Gastroesophageal sphincter (tissue), 4 donors: ENCODE data around the gene ADAMTS4. TPM values are rescaled to one million over a fixed set of nuclear protein-coding genes. Genes with fewer than 3 reads are reported as not detected.

Source experiments
- ATAC-seq: fragments of 150-250 bp; one replicate; pipeline ENCODE4 v1.9.1; 2016; ENCODE audit warnings: mild to moderate bottlenecking, moderate library complexity
- H3K27ac ChIP-seq, 4 donors: fragments of 200-600 bp; sonication (generic) in 3 of 4; 1 replicate in 3 of 4; 2 replicates in 1 of 4; pipeline ENCODE4 v1.5.1; 2016 to 2019
- H3K27me3 ChIP-seq: fragments of 200-600 bp; sonication (generic); one replicate; pipeline ENCODE4 v1.5.1; 2019
- H3K36me3 ChIP-seq, 2 donors: fragments of 200-600 bp; sonication (generic); one replicate each; pipeline ENCODE4 v1.5.1; 2019; ENCODE audit warnings: control low read depth in 1 of 2
- H3K4me1 ChIP-seq, 3 donors: fragments of 200-600 bp; sonication (generic); 1 replicate in 2 of 3; 2 replicates in 1 of 3; pipeline ENCODE4 v1.5.1; 2016 to 2019; ENCODE audit warnings: control low read depth in 2 of 3
- H3K4me3 ChIP-seq, 2 donors: fragments of 200-600 bp; sonication (generic); one replicate each; pipeline ENCODE4 v1.5.1; 2019; ENCODE audit warnings: mild to moderate bottlenecking in 1 of 2, moderate library complexity in 1 of 2
- H3K9me3 ChIP-seq, 3 donors: fragments of 200-600 bp; sonication (generic); one replicate each; pipeline ENCODE4 v1.5.1; 2017 to 2019; ENCODE audit warnings: control low read depth in 2 of 3
- EP300 ChIP-seq: sonication (generic); formaldehyde crosslinking; IDR thresholded peaks from one replicate; pipeline ENCODE4 v1.6.1; 2017; ENCODE audit warnings: antibody characterized with exemption, mild to moderate bottlenecking
- POLR2A ChIP-seq, 2 donors: fragments of 450-650 bp; IDR thresholded peaks; one replicate each; pipeline ENCODE4 v1.6.1; 2017; ENCODE audit warnings: antibody characterized with exemption in 2 of 2, mild to moderate bottlenecking in 2 of 2, moderate library complexity in 1 of 2
- POLR2AphosphoS5 ChIP-seq: sonication (generic); formaldehyde crosslinking; IDR thresholded peaks from one replicate; pipeline ENCODE4 v1.6.1; 2017; ENCODE audit warnings: antibody characterized with exemption
- WGBS, 2 donors: methylation state at CpG; one replicate each; pipeline ENCODE4 v1.1.5; 2018; ENCODE audit warnings: low coverage in 1 of 2; 5-methylcytosine and 5-hydroxymethylcytosine counted together
- total RNA-seq, 4 donors: library from RNA; depleted of rRNA; stranded (reverse); fragments of >200 nt; gene quantifications; one replicate each; pipeline ENCODE4 v1.1.0, GENCODE V29; 2016
- TF ChIP-seq, protein P1 (sequence below), 4 experiments: fragments of 200-600 bp in 2 of 4; fragments of 450-650 bp in 2 of 4; sonication (generic) in 1 of 4; IDR thresholded peaks; one replicate each; pipeline ENCODE4 v1.5.1; 2017 to 2019; ENCODE audit warnings: antibody characterized with exemption in 4 of 4, mild to moderate bottlenecking in 2 of 4, moderate library complexity in 2 of 4

Gene ADAMTS4
- total RNA-seq, 4 donors from 2014 or later, result 3.7 to 60.6 (median 6.7) TPM

DNA sequence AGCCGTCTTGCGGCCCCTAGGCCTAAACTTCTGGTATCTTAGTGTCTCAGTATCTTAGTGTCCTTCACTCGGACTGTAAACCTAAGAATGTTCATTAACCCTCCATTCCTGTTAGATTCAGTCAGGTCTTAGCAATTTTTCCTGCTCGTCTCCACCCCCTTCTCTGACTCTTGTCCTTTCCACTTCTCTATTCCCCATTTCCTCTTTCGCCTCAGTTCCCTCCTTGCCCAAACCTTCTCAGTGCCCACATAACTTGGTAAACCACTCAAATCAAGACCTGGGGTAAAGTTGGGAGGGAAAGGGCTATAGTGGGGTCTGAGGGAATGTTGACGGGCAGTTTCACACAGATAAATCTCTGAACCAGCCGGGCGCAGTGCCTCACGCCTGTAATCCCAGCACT lies 15.5 kb upstream of the ADAMTS4 start:
- ATAC-seq, result no peak
- H3K27me3 ChIP-seq, result no peaks in the 10 kb centered on the region
- WGBS, 2 donors, result 87 to 94% methylated on average over 8 of the region's 9 CpGs
- no peak overlapping the region for H3K4me3 ChIP-seq
- H3K36me3 ChIP-seq, result peaks cover 9 to 63% of the 10 kb centered on the region in 2 donors
- peaks cover 0 to 15% (median 0%) of the 10 kb centered on the region in 3 donors for H3K4me1 ChIP-seq
- H3K27ac ChIP-seq, result peak overlapping the region in 3 of 4 donors; percentile 45 to 69 (median 50)
- TF ChIP-seq, protein P1, sequence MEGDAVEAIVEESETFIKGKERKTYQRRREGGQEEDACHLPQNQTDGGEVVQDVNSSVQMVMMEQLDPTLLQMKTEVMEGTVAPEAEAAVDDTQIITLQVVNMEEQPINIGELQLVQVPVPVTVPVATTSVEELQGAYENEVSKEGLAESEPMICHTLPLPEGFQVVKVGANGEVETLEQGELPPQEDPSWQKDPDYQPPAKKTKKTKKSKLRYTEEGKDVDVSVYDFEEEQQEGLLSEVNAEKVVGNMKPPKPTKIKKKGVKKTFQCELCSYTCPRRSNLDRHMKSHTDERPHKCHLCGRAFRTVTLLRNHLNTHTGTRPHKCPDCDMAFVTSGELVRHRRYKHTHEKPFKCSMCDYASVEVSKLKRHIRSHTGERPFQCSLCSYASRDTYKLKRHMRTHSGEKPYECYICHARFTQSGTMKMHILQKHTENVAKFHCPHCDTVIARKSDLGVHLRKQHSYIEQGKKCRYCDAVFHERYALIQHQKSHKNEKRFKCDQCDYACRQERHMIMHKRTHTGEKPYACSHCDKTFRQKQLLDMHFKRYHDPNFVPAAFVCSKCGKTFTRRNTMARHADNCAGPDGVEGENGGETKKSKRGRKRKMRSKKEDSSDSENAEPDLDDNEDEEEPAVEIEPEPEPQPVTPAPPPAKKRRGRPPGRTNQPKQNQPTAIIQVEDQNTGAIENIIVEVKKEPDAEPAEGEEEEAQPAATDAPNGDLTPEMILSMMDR (IDR thresholded peaks at IDR 0.05), result no peak
- TF ChIP-seq POLR2AphosphoS5, result no peak
- no peak for TF ChIP-seq POLR2A (IDR thresholded peaks at IDR 0.05)
- no peaks in the 10 kb centered on the region for H3K9me3 ChIP-seq

DNA sequence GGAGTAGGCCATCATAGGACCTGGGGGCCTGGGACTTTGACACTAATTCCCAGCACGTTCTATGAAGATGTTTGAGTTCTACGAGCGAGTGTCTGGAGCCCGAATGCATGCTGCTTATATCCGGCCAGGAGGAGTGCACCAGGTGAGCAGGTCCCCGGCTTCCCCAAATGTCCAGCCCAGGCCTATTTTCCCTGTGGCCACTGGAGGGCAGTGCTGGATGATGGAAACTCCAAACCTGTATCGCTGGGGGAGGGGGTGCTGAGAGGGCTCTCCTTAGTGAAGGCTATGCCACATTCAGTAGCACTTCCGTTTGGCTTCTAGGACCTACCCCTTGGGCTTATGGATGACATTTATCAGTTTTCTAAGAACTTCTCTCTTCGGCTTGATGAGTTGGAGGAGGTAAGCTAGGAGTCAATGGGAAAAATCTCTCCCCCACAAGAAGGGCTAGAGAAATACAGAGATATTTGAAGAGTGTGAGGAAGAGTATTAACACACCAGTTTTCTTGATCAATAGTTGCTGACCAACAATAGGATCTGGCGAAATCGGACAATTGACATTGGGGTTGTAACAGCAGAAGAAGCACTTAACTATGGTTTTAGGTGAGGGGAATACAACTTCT lies 11.0 kb upstream of the ADAMTS4 start:
- ATAC-seq, result peak; percentile 56
- no peaks in the 10 kb centered on the region for H3K9me3 ChIP-seq
- peaks cover 9 to 94% of the 10 kb centered on the region in 2 donors for H3K36me3 ChIP-seq
- WGBS, 2 donors, result 31 to 34% methylated on average over 5 to 6 of the region's 11 CpGs
- peaks cover 0 to 59% (median 10%) of the 10 kb centered on the region in 3 donors for H3K4me1 ChIP-seq
- H3K27me3 ChIP-seq, result no peaks in the 10 kb centered on the region
- no peak overlapping the region for H3K4me3 ChIP-seq
- H3K27ac ChIP-seq, result peak overlapping the region in 2 of 4 donors; percentile 15 to 96
- no peak for TF ChIP-seq EP300
- TF ChIP-seq, protein P1 (IDR thresholded peaks at IDR 0.05), result peak; percentile 80 to 89 (median 85)

DNA sequence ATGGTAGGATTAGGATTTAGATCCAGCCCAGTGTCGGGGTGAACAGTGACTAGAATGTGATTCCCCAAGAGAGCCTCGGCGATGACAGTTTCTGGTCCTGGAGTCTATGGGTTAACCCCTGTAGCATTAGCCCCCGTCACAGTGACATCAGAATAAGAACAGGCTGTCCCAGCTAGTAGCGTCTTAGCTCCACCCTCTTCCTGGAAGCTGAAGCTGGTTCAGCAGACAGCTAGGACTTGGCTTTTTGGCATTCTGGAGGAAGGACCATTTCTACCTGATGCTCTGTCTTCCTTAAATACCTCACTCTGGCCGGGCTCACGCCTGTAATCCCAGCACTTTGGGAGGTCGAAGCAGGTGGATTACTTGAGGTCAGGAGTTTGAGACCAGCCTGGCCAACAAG lies 8.3 kb upstream of the ADAMTS4 start:
- Histone ChIP-seq H3K27me3 (no peaks in the 10 kb centered on the region), H3K4me3 (no peak overlapping the region), H3K36me3 (peaks cover 0 to 81% of the 10 kb centered on the region in 2 donors), H3K27ac (peak overlapping the region; percentile 34 to 96 (median 82)), H3K4me1 (peaks cover 0 to 83% (median 17%) of the 10 kb centered on the region in 3 donors), H3K9me3 (no peaks in the 10 kb centered on the region)
- 49% methylated on average over 6 of the region's 8 CpGs; no CpG with 5 or more reads in 1 of the 2 donors for WGBS, 2 donors
- peak; percentile 88 for ATAC-seq
- TF ChIP-seq, protein P1 (IDR thresholded peaks at IDR 0.05), result no peak
- TF ChIP-seq EP300, result peak; percentile 64
- TF ChIP-seq POLR2AphosphoS5, result peak; percentile 88
- peak in 1 of 2 donors; percentile 26 for TF ChIP-seq POLR2A (IDR thresholded peaks at IDR 0.05)

GRCh38 chr1:161206411-161207140 lies 7.7 kb upstream of the ADAMTS4 start:
- Histone ChIP-seq H3K9me3 (no peaks in the 10 kb centered on the region), H3K4me1 (peaks cover 0 to 85% (median 17%) of the 10 kb centered on the region in 3 donors), H3K27ac (peak overlapping the region; percentile 34 to 96 (median 82)), H3K36me3 (peaks cover 0 to 75% of the 10 kb centered on the region in 2 donors), H3K4me3 (no peak overlapping the region), H3K27me3 (no peaks in the 10 kb centered on the region)
- peak; percentile 39 for ATAC-seq
- 31 to 88% methylated on average over 6 to 9 of the region's 12 CpGs for WGBS, 2 donors
- TF ChIP-seq POLR2AphosphoS5 (peak; percentile 2), POLR2A (IDR thresholded peaks at IDR 0.05) (no peak)
- TF ChIP-seq, protein P1 (IDR thresholded peaks at IDR 0.05), result no peak
